K562 (cell line): ENCODE data around the gene FGGY.

Source experiments
- TF ChIP-seq, protein P1 (sequence below), 3 experiments: IDR thresholded peaks in 2 of 3; conservative IDR thresholded peaks in 1 of 3; 2 replicates each; pipeline ENCODE4 v1.5.1; 2011 to 2012; ENCODE audit warnings: low read length in 3 of 3, mild to moderate bottlenecking in 3 of 3, control low read depth in 2 of 3, improper control_type of control experiment in 1 of 3, inconsistent platforms in 1 of 3, low read depth in 1 of 3, mixed read lengths in 1 of 3, moderate library complexity in 1 of 3; ENCODE audit not compliant: insufficient read depth in 2 of 3
- TF ChIP-seq, protein P2 (sequence below): sonication (generic); formaldehyde crosslinking; IDR thresholded peaks from 2 replicates; pipeline ENCODE4 v1.9.0; 2022; ENCODE audit warnings: mild to moderate bottlenecking, missing genetic modification reagents

DNA sequence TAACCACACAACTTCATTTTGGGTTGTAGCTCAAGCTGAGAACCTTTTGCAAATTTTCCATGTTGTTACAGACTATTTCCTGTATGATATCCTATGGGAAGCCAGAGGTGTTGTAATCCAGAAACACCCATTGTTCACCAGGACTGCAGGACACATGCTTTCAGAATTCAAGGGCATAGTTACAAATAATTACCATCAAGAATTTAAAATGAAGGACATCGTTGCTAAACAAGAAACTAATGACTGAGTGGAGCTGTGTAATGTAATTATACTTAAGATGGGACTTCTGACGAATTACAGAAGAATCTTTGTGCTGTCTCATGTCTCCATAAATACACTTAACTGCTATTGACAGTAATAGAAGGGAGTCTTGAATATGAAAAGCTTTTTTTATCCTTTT is 470.2 kb downstream of the FGGY start:
- TF ChIP-seq, protein P1, sequence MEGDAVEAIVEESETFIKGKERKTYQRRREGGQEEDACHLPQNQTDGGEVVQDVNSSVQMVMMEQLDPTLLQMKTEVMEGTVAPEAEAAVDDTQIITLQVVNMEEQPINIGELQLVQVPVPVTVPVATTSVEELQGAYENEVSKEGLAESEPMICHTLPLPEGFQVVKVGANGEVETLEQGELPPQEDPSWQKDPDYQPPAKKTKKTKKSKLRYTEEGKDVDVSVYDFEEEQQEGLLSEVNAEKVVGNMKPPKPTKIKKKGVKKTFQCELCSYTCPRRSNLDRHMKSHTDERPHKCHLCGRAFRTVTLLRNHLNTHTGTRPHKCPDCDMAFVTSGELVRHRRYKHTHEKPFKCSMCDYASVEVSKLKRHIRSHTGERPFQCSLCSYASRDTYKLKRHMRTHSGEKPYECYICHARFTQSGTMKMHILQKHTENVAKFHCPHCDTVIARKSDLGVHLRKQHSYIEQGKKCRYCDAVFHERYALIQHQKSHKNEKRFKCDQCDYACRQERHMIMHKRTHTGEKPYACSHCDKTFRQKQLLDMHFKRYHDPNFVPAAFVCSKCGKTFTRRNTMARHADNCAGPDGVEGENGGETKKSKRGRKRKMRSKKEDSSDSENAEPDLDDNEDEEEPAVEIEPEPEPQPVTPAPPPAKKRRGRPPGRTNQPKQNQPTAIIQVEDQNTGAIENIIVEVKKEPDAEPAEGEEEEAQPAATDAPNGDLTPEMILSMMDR (IDR thresholded peaks at IDR 0.05 in 2 of 3, conservative IDR thresholded peaks at IDR 0.05 in 1 of 3; ENCODE audit: insufficient read depth in 2 of 3, low read depth in 1 of 3, low read length in 3 of 3) = no peak
- TF ChIP-seq, protein P2, sequence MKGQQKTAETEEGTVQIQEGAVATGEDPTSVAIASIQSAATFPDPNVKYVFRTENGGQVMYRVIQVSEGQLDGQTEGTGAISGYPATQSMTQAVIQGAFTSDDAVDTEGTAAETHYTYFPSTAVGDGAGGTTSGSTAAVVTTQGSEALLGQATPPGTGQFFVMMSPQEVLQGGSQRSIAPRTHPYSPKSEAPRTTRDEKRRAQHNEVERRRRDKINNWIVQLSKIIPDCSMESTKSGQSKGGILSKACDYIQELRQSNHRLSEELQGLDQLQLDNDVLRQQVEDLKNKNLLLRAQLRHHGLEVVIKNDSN (CRISPR knock-in tag) = no peak
